Measurements from ENCODE around the gene EPG5.
"Not testable (repeated sequence)": the region's sequence is repeated elsewhere in the genome, so short reads cannot be mapped to it uniquely, and the experiment has no call there.

Gene EPG5

DNA sequence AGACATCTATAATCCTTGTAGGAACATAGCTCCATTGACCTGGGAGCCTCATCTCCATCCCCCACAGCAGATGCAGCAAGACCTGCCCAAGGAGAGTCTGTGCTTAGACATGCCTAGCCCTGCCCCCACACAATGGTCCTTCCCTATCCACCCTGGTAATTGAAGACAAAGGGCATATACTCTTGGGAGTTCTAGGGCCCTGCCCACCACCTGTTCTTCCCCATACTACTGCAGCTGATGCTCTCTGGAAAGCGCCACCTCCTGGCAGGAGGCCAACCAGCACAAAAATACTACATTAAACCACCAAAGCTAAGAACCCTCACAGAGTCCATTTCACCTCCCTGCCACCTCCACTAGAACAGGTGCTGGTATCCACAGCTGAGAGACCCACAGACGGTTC lies 160.0 kb downstream of the EPG5 start:
- in situ Hi-C loops (cut with MboI; ENCODE audit: low sequenced_read_pairs, unreplicated experiment); DNase-seq (ENCODE audit: low spot score): not testable (repeated sequence)
- TF ChIP-seq, protein P1, sequence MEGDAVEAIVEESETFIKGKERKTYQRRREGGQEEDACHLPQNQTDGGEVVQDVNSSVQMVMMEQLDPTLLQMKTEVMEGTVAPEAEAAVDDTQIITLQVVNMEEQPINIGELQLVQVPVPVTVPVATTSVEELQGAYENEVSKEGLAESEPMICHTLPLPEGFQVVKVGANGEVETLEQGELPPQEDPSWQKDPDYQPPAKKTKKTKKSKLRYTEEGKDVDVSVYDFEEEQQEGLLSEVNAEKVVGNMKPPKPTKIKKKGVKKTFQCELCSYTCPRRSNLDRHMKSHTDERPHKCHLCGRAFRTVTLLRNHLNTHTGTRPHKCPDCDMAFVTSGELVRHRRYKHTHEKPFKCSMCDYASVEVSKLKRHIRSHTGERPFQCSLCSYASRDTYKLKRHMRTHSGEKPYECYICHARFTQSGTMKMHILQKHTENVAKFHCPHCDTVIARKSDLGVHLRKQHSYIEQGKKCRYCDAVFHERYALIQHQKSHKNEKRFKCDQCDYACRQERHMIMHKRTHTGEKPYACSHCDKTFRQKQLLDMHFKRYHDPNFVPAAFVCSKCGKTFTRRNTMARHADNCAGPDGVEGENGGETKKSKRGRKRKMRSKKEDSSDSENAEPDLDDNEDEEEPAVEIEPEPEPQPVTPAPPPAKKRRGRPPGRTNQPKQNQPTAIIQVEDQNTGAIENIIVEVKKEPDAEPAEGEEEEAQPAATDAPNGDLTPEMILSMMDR (IDR thresholded peaks at IDR 0.05; ENCODE audit: borderline replicate concordance, control extremely low read depth, extremely low read depth, insufficient read depth, missing control alignments) = peak; percentile 24

DNA sequence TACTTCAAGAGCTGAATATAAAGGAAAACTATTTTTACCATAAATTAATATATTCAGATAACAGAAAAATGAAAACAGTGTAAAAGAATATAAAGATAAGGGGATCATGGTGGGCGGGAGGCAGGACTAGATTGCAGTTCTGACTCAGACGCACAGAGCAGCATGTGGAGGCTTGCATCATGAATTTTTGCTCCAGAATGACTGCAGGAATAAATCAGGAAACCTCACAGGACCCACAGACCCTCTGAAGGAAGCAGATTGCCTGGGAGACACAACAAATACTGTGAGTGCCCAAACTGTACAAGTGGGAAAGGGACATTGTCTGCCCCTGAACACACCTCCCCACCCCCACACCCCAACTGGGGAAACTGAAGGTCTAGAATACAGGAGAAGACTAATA lies 160.9 kb downstream of the EPG5 start:
- TF ChIP-seq, protein P1 (IDR thresholded peaks at IDR 0.05; ENCODE audit: borderline replicate concordance, control extremely low read depth, extremely low read depth, insufficient read depth, missing control alignments) = no peak
- in situ Hi-C loops (cut with MboI; ENCODE audit: low sequenced_read_pairs, unreplicated experiment) = no loop called here
- DNase-seq (ENCODE audit: low spot score) = no peak

DNA sequence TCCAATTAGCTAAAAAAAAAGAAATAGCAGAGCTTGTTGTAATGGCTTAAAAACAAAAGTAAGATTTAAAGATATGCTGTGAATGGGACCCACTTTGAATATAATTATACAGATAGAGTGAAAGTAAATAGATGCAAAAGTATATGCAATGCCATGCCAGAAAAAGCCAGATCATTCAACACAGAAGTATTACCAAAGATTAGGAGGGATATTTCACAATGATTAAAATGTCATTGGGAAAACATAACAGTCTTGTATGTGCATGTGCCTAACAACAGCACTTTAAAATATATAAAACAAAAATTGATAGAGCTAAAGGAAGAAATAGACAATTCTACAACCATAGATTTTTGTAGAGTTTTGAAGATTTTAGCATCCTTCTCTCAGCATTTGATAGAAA lies 161.6 kb downstream of the EPG5 start:
- in situ Hi-C loops (cut with MboI; ENCODE audit: low sequenced_read_pairs, unreplicated experiment) = no loop called here
- no peak for DNase-seq (ENCODE audit: low spot score)
- TF ChIP-seq, protein P1 (IDR thresholded peaks at IDR 0.05; ENCODE audit: borderline replicate concordance, control extremely low read depth, extremely low read depth, insufficient read depth, missing control alignments) = no peak

DNA sequence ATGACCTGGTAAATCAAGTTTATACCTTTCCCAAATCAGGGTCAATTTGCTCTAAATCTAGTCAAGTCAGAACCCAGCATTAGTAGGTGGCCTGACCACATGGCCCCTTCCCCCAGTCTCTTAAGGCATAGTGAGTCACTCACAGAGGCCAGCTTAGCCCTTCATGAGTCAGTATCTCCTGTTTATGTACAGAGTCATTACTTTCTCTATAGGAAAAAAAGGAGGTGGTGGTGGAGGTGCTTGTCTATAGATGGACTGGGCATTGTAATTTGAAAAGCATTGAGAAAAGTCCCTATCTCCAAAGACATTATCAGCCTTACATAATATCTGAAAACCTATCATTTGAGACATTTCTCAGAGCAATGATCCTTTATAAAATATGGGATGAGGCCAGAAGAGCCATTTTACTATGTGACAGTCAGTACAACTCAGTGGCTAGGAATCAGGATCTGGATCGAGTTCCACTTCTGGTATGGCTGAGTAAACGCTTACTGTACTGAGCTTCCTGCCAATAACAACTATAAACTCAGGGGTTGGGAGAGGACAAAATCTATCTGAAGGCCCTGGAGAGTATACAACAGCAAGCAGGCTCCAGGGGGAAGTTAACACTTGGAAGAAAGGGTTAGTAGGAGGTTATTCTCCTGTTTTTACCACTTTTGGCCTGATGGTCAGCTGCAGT lies 164.2 kb downstream of the EPG5 start:
- no peak for DNase-seq (ENCODE audit: low spot score)
- TF ChIP-seq, protein P1 (IDR thresholded peaks at IDR 0.05; ENCODE audit: borderline replicate concordance, control extremely low read depth, extremely low read depth, insufficient read depth, missing control alignments) = no peak
- in situ Hi-C loops (cut with MboI; ENCODE audit: low sequenced_read_pairs, unreplicated experiment) = no loop called here

DNA sequence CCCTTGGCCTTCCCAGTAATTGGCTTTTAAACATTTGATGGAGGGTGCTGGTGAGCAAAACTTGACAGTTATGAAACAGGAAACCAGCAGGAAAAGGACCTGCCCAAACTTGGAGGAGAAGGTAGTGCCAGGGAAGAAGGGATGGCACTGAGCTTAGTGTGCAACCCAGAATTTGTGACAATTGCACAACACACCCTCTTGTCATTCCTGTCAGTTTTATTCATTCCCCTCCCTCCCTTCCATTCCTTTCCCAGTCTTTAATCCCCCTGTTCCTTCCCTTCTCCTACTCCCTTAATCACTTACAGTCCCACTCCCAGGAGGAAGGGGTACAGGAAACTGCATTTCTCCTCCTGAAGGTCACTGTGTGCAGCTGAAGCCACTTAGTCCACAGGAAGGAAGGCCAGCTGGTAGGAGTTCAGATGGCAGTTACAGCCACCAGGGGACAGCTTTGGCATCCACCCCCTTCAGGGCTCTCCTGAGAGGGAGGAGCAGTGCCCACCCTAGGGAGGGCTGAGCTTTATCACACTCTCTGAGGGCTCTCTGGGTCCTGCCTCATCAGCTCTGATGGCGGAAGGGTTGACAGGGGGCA lies 165.6 kb downstream of the EPG5 start:
- no peak for DNase-seq (ENCODE audit: low spot score)
- in situ Hi-C loops (cut with MboI; ENCODE audit: low sequenced_read_pairs, unreplicated experiment) = no loop called here
- TF ChIP-seq, protein P1 (IDR thresholded peaks at IDR 0.05; ENCODE audit: borderline replicate concordance, control extremely low read depth, extremely low read depth, insufficient read depth, missing control alignments) = no peak

Data from GM13976 (cell line).